GM21717 (cell line): ENCODE measurements around the gene ZNG1F.
"Not testable (repeated sequence)": the region's sequence is repeated elsewhere in the genome, so short reads cannot be mapped to it uniquely, and the experiment has no call there.

Experiments used
- ATAC-seq: cut with Tn5 transposase; IDR thresholded peaks from one replicate; pipeline ENCODE4 v1.9.1; 2021; ENCODE audit warnings: mild to moderate bottlenecking, moderate library complexity; ENCODE audit not compliant: unreplicated experiment

The ZNG1F gene

GRCh38 chr9:41123812-41124211 is 65.3 kb downstream of the ZNG1F start:
- not testable (repeated sequence) for ATAC-seq

DNA sequence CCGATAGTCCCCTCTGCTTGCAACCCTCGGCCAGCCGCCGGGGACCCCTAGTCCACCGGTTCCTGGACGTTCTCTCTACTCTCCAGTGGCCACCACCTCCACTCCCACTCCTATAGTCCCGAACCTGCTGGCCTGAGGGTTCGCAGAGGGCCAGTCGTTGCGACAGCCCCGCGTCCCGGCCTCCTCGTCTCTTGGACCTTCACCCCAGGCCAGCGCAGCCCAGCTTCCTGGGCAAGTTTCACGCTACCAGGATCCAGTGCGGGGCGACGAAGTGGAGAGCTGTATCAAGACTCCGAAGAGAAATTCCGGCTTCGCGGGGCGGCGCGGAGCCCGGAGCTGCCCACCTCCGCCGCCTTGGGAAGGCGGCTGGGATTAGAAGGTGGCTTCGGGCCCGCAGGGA is 65.7 kb downstream of the ZNG1F start:
- not testable (repeated sequence) for ATAC-seq

DNA sequence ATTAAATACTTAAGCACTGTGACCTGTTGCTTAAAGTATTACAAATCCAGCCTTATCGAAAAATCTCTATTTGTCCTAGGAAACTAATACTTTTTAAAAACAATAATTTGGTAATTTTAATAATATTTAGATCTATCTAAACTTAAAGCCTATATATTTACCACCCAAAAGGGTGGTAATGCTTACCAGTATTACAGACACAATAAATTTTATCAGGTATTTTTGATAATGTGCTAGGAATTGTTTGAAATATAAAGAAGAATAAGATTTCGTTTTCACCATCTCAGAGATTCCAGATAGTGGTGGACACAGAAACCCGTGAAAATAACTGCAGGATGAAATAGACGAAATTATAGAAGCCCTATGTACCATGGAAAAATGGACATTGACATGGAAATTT is 68.4 kb downstream of the ZNG1F start:
- ATAC-seq = not testable (repeated sequence)

DNA sequence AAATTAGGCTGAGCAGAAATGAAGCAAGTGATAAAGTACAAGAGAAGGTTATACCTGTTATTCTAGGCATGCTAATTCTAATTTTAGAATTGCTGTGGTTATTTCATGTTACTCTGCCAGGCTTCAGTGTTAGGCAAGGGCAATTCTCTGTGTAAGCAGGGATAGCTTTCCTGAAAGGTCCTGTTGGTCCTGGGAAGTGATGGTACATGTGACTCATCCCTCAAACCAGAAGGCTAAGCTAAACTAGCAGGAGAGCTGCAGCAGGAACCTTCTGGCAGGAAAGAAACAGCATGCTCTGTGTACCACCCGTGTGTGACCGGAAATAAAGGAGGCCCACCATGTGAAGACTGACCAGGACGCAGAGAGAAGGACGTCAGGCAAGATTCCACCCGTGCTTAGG is 69.4 kb downstream of the ZNG1F start:
- not testable (repeated sequence) for ATAC-seq

DNA sequence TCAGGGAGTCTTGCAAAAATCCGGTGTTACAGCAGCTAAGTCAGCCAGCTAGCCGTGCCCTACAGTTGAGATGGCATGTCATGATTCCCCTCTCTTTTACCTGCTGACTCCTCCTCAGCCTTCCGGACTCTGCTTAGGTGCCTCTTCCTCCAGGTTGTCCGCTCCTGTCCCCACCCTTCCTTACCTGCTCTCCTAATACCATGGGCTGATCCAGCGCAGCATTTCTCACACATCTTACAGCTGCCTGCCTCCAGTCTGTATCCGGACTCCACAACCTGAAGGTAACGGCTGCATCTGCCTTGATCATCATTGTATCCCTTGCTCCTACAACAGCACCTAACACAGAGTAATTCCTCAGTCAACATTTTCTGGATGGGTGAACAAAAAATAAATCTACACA is 69.8 kb downstream of the ZNG1F start:
- ATAC-seq = not testable (repeated sequence)

GRCh38 chr9:41113348-41113747 is 75.8 kb downstream of the ZNG1F start:
- not testable (repeated sequence) for ATAC-seq

- ATAC-seq = not testable (repeated sequence)
These were observed 77.7 kb downstream of the ZNG1F start for GRCh38 chr9:41111414-41111813.

- not testable (repeated sequence) for ATAC-seq
These were observed 78.2 kb downstream of the ZNG1F start for GRCh38 chr9:41110913-41111312.

DNA sequence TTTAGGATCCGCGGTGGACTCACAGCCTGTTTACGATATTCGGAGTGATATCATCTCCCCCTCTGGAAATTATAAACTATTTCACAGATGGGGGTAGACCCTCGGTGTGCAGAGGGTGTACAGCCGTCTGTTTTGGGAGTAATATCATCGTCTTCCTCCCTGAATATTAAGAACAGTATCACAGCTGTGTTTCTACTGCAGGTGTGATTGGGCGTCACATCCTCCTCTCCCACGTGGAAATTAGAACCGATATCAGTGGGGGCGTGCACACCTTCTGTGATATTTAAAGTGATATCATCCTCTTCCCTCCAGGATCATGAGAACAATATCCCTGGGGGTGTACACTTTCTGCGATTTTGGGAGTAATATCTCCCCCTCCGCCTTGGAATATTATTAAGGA is 79.9 kb downstream of the ZNG1F start:
- ATAC-seq = not testable (repeated sequence)

- not testable (repeated sequence) for ATAC-seq
These were observed 80.3 kb downstream of the ZNG1F start for GRCh38 chr9:41108816-41109215.

DNA sequence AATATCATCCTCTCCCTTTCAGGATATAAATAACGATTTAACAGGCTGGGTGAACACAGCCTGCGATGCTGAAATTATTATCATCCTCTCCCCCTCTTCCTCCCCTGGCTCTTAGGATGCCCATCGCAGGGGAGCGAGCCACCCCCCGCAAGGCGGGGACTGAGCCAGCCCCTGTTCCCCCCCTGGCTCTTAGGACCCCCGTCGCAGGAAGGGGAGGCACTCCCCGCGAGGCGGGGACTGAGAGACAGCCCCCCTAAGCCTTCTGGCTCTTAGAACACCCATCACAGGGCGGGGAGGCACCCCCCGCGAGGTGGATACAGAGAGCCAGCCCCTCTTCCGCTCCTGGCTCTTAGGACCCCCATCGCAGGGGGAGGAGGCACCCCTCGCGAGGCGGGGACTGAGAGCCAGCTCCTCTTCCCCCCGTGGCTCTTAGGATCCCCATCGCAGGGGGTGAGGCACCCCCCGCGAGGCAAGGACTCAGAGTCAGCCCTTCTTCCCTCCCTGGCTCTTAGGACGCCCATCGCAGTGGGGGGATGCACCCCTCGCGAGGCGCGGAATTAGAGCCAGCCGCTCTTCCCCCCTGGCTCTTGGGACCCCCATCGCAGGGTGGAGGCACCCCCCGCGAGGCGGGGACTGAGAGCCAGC is 82.5 kb downstream of the ZNG1F start:
- ATAC-seq = not testable (repeated sequence)

DNA sequence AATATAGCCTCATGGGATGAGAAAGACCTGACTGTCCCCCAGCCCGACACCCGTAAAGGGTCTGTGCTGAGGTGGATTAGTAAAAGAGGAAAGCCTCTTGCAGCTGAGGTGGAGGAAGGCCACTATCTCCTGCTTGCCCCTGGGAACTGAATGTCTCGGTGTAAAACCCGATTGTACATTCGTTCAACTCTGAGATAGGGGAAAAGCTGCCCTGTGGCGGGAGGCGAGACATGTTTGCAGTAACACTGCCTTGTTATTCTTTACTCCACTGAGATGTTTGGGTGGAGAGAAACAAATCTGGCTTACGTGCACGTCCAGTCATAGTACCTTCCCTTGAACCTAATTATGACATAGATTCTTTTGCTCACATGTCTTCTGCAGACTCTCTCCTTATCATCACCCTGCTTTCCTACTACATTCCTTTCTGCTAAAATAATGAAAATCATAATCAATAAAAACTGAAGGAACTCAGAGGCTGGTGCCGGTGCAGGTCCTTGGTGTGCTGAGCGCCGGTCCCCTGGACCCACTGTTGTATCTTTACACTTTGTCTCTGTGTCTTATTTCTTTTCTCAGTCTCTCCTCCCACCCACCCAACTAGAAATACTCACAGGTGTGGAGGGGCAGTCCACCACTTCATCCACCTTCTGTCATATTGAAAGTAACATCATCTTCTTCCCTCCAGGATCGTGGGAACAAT is 83.4 kb downstream of the ZNG1F start:
- ATAC-seq = not testable (repeated sequence)

DNA sequence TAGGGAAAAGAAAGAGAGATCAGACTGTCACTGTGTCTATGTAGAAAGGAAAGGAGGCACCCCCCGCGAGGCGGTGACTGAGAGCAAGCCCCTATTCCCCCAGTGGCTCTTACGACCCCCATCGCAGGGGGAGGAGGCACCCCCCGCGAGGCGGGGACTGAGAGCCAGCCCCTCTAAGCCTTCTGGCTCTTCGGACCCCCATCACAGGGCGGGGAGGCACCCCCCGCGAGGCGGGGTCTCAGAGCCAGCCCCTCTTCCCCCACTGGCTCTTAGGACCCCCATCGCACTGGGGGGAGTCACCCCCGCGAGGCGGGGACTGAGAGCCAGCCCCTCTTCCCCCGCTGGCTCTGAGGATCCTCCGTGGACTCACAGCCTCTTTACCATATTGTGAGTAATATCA is 84.6 kb downstream of the ZNG1F start:
- not testable (repeated sequence) for ATAC-seq

- not testable (repeated sequence) for ATAC-seq
These were observed 88.6 kb downstream of the ZNG1F start for GRCh38 chr9:41100508-41100907.

- not testable (repeated sequence) for ATAC-seq
These were observed 90.4 kb downstream of the ZNG1F start for GRCh38 chr9:41098759-41099158.

DNA sequence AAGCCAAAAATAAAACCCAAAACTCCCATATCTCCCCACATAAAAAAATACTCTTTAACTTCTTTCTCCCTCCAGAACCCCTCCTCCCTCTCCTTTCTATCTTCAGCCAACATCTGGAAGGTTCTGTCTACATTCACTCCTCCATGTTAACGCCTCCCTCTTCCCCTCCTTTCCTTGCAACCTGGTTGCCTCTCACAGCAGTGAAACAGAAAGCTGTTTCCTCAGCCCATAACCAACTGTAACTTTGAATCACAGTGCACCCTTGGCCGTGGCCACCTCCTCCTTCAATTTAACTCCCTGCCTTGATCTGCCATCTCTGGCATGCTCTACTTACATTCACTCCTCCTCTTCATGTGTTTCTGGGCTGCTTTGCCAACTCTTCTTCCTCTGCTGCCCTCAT is 94.1 kb downstream of the ZNG1F start:
- ATAC-seq = peak; percentile 68

DNA sequence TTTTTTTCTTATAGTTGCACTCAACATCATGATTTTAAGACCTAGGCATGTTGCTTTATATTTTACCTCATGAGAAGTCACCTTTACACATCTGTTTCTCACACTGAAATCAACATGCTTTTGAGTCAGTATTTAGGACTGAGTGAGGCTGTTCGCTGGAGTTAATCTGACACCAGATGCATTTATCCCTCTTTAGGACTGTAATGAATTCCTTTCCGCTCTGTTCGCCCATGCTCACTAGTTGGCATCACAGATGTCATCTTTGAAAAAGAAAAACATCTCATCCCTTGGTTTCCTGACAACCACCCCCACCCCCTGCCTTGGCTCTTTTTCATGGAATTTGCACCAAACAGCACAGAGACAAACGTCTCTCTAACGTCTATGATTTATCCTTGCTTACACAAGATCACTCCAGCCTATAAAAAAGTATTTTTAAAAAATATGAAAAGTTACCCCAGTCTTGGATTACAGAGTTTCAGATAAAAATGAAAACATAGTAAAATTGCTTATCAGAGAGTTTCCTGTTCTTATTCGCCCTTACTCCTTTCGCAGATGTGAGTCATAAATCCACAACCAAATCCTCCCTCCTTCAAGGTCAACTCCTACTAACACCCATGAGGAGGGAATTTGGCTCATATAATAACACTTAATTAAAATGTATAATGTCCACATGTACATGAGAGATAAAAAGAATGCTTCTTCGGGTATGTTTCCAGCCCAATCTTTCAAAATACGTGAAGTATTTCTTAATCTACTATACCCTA is 94.9 kb downstream of the ZNG1F start:
- ATAC-seq = not testable (repeated sequence)

DNA sequence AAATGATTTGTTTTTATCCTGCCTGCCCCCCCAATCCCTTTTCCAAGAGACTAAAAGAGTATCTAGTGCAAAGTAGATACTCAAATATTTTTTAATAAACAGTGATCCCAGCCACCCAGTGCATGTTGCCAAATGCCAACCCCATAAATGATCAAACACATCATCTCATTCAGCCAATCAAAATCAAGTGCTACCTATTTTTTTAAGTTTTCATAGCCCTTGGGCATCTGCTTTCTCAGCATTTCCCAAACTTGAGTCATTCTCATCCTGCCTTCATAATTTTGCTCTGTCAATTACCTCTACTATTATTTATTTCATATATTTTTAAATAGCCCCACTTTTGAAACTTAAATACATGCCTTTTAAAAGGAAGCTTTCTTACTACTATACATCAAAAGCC is 98.2 kb downstream of the ZNG1F start:
- ATAC-seq = not testable (repeated sequence)

DNA sequence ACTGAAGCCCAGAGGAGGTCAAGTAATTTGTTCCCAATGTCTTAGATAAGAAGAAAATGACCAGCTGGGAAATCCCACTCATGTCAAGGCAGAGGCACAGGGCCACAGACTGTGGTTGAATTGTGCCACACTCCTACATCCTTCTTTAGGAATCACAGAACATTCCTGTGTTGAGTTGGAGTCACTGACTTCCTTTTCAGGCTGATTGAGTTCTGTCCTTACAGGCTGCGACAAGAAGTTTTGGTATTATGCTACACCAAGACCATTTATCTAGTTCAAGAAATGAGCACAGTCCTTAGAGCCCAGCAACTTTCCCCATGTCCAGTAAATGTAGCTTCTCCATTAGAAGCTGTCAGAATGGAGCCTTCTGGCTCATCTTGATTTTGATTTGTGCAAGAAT is 98.7 kb downstream of the ZNG1F start:
- not testable (repeated sequence) for ATAC-seq

GRCh38 chr9:41088450-41089059 is 100.6 kb downstream of the ZNG1F start:
- ATAC-seq = peak; percentile 77

DNA sequence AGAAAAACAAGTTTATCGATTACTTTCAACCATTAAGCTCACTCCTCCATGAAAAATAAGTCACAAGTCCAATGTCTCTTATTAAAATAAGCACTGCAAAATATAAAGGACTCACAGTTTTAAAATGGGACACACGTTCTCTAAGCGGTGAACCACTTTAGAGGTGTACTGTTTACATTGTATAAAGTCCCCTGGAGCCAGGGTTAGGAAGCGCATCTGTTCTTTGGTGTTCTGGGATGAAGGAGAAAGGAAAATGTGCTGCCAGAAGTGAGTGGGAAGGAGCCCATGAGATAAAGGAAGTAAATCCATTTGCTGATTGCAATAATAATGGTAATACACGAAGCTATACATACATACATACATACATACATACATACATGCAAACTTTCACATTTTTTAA is 101.2 kb downstream of the ZNG1F start:
- ATAC-seq = not testable (repeated sequence)
